ENCODE data around the gene WARS2.

WARS2 gene

DNA sequence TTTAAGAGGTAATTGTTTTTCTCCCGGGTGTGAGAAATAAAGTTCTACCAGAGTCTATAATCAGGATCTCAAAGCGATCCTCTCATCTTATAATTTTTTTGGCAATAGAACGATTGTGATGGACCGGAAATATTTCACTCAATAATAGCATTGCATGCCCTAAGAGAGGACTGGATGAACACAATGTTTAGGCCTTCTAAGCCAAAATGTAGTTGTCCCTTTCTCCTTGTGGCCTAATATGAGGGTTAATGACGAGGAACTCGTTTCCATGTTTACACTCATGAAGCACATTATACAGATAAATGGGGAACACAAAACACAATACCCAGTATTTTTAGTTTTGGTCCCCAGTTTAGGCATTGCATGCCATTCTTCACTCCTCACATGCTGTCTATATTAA, 158.2 kb downstream of the WARS2 start:
- DNase-seq: no peak

DNA sequence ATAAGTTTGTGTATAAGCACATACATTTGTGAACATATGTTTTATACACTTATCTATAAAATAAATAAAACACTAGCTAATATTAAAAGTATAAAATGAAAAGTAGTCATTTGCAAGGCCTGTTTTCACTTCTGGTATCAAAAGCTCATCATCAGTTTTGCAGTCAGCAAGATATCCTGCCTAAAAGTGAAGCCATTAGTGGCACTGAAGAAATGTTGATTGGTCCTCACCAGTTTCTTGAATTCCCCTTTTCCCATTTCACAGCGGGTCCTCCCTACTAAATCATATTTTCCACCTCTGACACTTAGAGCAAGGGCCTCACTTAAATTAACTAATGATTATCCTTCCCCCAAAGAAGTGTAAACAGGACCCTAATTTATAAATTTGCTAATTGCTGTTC, 159.0 kb downstream of the WARS2 start:
- no peak for DNase-seq

Measured in activated CD4-positive, CD25-positive, alpha-beta regulatory T cell treated with anti-CD3 and anti-CD28 coated beads, Interleukin-2, amount 50 U/mL, for 72 hours (primary cell).